ENCODE data around the gene PTPRS. TPM values are rescaled to one million over a fixed set of nuclear protein-coding genes. Genes with fewer than 3 reads are reported as not detected.

Gene PTPRS
- total and polyA plus RNA-seq, 9 of the 15 experiments (the other 6 are each of a cell fraction or from before 2014, with no cell fraction given) = 1.1 to 49.4 (median 14.1) TPM

- Histone ChIP-seq H3K27ac (ENCODE audit: extremely low read depth, low read depth, low read length) (peak overlapping the region; percentile 70; the same call in 1 of the 3 replicates), H3K9me3 (replicated peaks; ENCODE audit: control insufficient read depth, insufficient read depth, low read depth, low read length) (no peaks in the 10 kb centered on the region), H3K36me3 (ENCODE audit: control insufficient read depth, insufficient read depth, low read length) (no peaks in the 10 kb centered on the region), H2AFZ (ENCODE audit: low read depth, low read length) (peak overlapping the region; percentile 79; the same call in 1 of the 2 replicates), H3K4me1 (replicated peaks in 1 of 2; ENCODE audit: control insufficient read depth in 2 of 2, insufficient read depth in 2 of 2, low read length in 2 of 2) (peaks cover 12 to 44% of the 10 kb centered on the region in 2 experiments), H3K4me2 (ENCODE audit: insufficient read depth, low read length) (peak overlapping the region; percentile 60), H3K9ac (ENCODE audit: insufficient read depth in 1 of 2, low read depth in 2 of 2, low read length in 2 of 2) (peak overlapping the region in 1 of 2 experiments; percentile 92; a peak in 3 of 4 replicates), H3K4me3 (peak overlapping the region; percentile 58), H3K27me3 (ENCODE audit: control insufficient read depth in 2 of 2, insufficient read depth in 2 of 2, low read length in 2 of 2) (peaks cover 18 to 33% of the 10 kb centered on the region in 2 experiments), H3K79me2 (ENCODE audit: control insufficient read depth, insufficient read depth, low read length) (no peaks in the 10 kb centered on the region), H4K20me1 (replicated peaks; ENCODE audit: control insufficient read depth, insufficient read depth, low read length) (peaks cover 6% of the 10 kb centered on the region; the same call in 1 of the 2 replicates), H3K9me1 (ENCODE audit: control insufficient read depth, insufficient read depth, low read length) (no peaks in the 10 kb centered on the region)
- ChIA-PET CTCF (ENCODE audit: low intra/inter-chr PET ratio) (no interaction called here), POLR2A (interaction anchor here (0.6 kb wide), 1 partner anchor 280 kb away, joined by 3 read pairs; no protein-coding TSS in a partner anchor)
- ATAC-seq (peak; percentile 58), DNase-seq (ENCODE audit: extremely low read depth in 1 of 4, low spot score in 3 of 4) (peak; percentile 27 to 80 (median 70)), FAIRE-seq (no peak)
- intact Hi-C loops (cut with micrococcal nuclease) (no loop called here), in situ Hi-C loops (cut with MboI) (no loop called here)
- WGBS (ENCODE audit: insufficient coverage, low coverage, missing lambda C conversion rate) = 0% methylated on average over 22 of the region's 73 CpGs
- BruUV-seq (replicated peaks) = no TSS peak
- TF ChIP-seq MCM3 (IDR thresholded peaks at IDR 0.05) (no peak), SMARCA5 (IDR thresholded peaks at IDR 0.05) (no peak), MNT (conservative IDR thresholded peaks at IDR 0.05) (no peak), RBM14 (IDR thresholded peaks at IDR 0.05; ENCODE audit: borderline replicate concordance, insufficient read depth, low read depth, low read length) (no peak), TGIF2 (CRISPR knock-in tag; IDR thresholded peaks at IDR 0.05) (no peak), CTCF (IDR thresholded peaks at IDR 0.05 in 2 of 3, conservative IDR thresholded peaks at IDR 0.05 in 1 of 3; ENCODE audit: insufficient read depth in 2 of 3, low read depth in 1 of 3, low read length in 3 of 3) (peak in 1 of 3 experiments; percentile 51; a peak in 1 of 6 replicates), CCNT2 (IDR thresholded peaks at IDR 0.05; ENCODE audit: borderline replicate concordance, extremely low read depth, insufficient read length, low read depth, low read length) (peak; percentile 4), PCBP1 (IDR thresholded peaks at IDR 0.05; ENCODE audit: low read depth, low read length, poor library complexity, severe bottlenecking) (peak; percentile 0), ZNF143 (CRISPR knock-in tag; IDR thresholded peaks at IDR 0.05) (no peak), SETDB1 (IDR thresholded peaks at IDR 0.05; ENCODE audit: low read length) (no peak), ZNF639 (CRISPR knock-in tag; conservative IDR thresholded peaks at IDR 0.05 in 1 of 2, IDR thresholded peaks at IDR 0.05 in 1 of 2) (0 out of 4 replicates have a peak, but pooled peaks of 1 of the 2 experiments have one; percentile 1), TEAD1 (CRISPR knock-in tag; IDR thresholded peaks at IDR 0.05) (no peak), ID3 (CRISPR knock-in tag; IDR thresholded peaks at IDR 0.05) (no peak), ID3 (tag; IDR thresholded peaks at IDR 0.05) (no peak), ZNF311 (CRISPR knock-in tag; IDR thresholded peaks at IDR 0.05) (no peak), RB1 (IDR thresholded peaks at IDR 0.05; ENCODE audit: low read depth) (peak; percentile 21; the same call in 1 of the 2 replicates)
Measured at GRCh38 chr19:5339950-5340636, 519 bp downstream of the PTPRS start.

Measured in K562 (cell line).